Measurements from ENCODE around the gene TM9SF1. TPM values are rescaled to one million over a fixed set of nuclear protein-coding genes. Genes with fewer than 3 reads are reported as not detected.

TM9SF1 gene
- total RNA-seq, 1 experiment from 2014 or later = 31.3 TPM

DNA sequence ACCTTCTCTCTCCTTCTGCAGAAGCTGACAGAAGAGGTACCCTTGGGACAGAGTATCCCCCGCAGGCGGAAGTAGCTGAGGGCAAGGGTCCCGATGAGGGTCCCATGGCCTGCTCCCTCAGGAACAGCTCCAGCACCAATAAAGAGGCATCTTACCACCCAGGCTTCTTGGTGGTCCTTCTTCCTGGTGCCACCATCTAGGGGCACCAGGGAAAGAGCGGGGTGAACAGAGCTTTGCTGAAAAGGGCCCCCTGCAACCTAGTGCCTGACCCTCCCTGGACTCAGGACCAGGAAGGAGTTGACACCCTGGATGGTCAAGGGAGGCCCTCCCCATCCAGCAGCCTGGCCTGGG, 34.8 kb downstream of the TM9SF1 start:
- Histone ChIP-seq H3K4me3 (ENCODE audit: low read length) (no peak overlapping the region), H2AFZ (ENCODE audit: low read length) (no peak overlapping the region), H3K9ac (ENCODE audit: low read length) (no peak overlapping the region), H4K20me1 (ENCODE audit: insufficient read depth, low read depth, low read length) (no peaks in the 10 kb centered on the region), H3K4me2 (ENCODE audit: low read depth, low read length, poor library complexity, severe bottlenecking) (peak overlapping the region; percentile 91), H3K36me3 (ENCODE audit: insufficient read depth, low read length) (peaks cover 55% of the 10 kb centered on the region), H3K9me3 (ENCODE audit: low read length) (no peaks in the 10 kb centered on the region), H3K79me2 (ENCODE audit: low read length) (peaks cover 17% of the 10 kb centered on the region), H3K27me3 (ENCODE audit: low read length) (no peaks in the 10 kb centered on the region), H3K4me1 (ENCODE audit: low read length) (peaks cover 21% of the 10 kb centered on the region), H3K27ac (ENCODE audit: low read length) (peak overlapping the region; percentile 8; the same call in 1 of the 2 replicates), H3K9me2 (replicated peaks; ENCODE audit: insufficient read depth, low read length) (no peaks in the 10 kb centered on the region)
- DNase-seq = no peak

DNA sequence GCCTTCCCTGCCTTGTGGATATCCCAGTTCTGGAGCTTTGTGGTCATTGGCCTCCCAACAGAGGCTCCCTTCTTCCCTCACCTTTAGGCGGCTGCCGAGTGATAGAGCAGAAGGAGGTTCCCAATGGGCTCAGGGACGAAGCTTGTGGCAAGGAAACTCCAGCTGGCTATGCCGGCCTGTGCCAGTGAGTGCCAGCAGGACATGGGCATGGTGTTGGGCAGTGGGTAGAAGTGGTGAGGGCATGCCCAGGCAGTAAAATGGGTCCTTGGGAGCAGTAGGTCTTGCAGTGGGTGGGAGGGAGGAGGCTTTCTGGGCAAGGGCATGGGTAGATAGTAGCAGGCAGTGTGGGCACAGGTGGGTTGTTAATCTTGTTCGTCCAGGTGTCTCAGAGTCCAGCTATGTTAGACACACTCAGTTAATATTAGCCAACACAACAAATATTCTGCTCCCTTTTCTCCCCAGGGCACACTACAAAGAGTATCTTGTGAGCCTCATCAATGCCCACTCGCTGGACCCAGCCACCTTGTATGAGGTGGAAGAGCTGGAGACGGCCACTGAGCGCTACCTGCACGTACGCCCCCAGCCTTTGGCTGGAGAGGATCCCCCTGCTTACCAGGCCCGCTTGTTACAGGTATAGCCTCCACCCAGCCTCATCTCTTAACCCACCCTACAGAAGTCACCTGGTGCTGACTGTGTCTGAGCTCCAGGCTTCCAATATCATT, 35.3 kb downstream of the TM9SF1 start:
- Histone ChIP-seq H4K20me1 (ENCODE audit: insufficient read depth, low read depth, low read length) (no peaks in the 10 kb centered on the region), H3K27ac (ENCODE audit: low read length) (0 out of 2 replicates have a peak overlapping the region, but pooled peaks have one; percentile 8), H3K4me1 (ENCODE audit: low read length) (peaks cover 21% of the 10 kb centered on the region), H3K36me3 (ENCODE audit: insufficient read depth, low read length) (peaks cover 55% of the 10 kb centered on the region), H3K4me3 (ENCODE audit: low read length) (no peak overlapping the region), H3K9ac (ENCODE audit: low read length) (no peak overlapping the region), H3K79me2 (ENCODE audit: low read length) (peaks cover 17% of the 10 kb centered on the region), H3K27me3 (ENCODE audit: low read length) (no peaks in the 10 kb centered on the region), H2AFZ (ENCODE audit: low read length) (no peak overlapping the region), H3K4me2 (ENCODE audit: low read depth, low read length, poor library complexity, severe bottlenecking) (no peak overlapping the region), H3K9me2 (replicated peaks; ENCODE audit: insufficient read depth, low read length) (no peaks in the 10 kb centered on the region), H3K9me3 (ENCODE audit: low read length) (no peaks in the 10 kb centered on the region)
- DNase-seq = no peak

DNA sequence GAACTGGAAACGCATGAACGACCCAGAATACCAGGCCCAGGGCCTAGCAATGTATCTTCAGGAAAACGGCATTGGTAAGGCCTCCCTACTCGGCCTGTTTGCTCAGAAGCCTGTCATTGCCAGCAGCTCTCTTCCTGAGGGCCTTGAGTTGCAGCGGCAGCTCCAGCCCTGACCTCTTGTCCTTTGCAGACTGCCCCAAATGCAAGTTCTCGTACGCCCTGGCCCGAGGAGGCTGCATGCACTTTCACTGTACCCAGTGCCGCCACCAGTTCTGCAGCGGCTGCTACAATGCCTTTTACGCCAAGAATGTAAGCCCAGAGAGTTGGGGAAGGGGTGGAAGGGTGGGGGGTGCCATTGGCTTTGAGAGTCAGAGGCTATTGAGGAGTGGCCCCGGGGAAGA, 37.9 kb downstream of the TM9SF1 start:
- no peaks in the 10 kb centered on the region for H3K9me2 ChIP-seq (replicated peaks; ENCODE audit: insufficient read depth, low read length)
- H3K4me2 ChIP-seq (ENCODE audit: low read depth, low read length, poor library complexity, severe bottlenecking) = no peak overlapping the region
- peaks cover 20% of the 10 kb centered on the region for H3K4me1 ChIP-seq (ENCODE audit: low read length)
- no peaks in the 10 kb centered on the region for H3K27me3 ChIP-seq (ENCODE audit: low read length)
- no peak overlapping the region for H3K27ac ChIP-seq (ENCODE audit: low read length)
- H4K20me1 ChIP-seq (ENCODE audit: insufficient read depth, low read depth, low read length) = no peaks in the 10 kb centered on the region
- peaks cover 40% of the 10 kb centered on the region for H3K36me3 ChIP-seq (ENCODE audit: insufficient read depth, low read length)
- H3K9ac ChIP-seq (ENCODE audit: low read length) = no peak overlapping the region
- no peak overlapping the region for H3K4me3 ChIP-seq (ENCODE audit: low read length)
- no peaks in the 10 kb centered on the region for H3K9me3 ChIP-seq (ENCODE audit: low read length)
- H3K79me2 ChIP-seq (ENCODE audit: low read length) = peaks cover 12% of the 10 kb centered on the region
- DNase-seq = no peak
- H2AFZ ChIP-seq (ENCODE audit: low read length) = no peak overlapping the region

DNA sequence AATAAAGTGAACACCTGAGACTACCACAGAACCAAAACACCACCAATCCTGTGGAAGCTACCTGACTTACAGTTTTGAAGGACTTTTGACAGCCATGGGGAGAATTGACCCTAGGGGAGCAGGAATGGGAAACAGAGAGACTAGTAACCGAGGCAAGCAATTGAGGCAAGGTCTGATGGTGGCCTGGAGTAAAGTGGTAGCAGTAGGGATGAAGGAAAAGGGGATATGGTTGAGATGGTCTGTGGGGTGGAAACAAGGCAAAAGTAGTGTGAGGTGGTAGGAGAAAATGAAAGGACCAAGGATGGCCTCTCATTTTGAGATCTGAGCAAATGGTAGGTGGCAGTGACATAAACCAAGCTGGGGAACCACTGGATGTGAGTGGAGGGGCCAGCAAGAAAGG, 38.4 kb downstream of the TM9SF1 start:
- Histone ChIP-seq H3K9me3 (ENCODE audit: low read length) (no peaks in the 10 kb centered on the region), H3K4me3 (ENCODE audit: low read length) (no peak overlapping the region), H3K27ac (ENCODE audit: low read length) (no peak overlapping the region), H3K9me2 (replicated peaks; ENCODE audit: insufficient read depth, low read length) (no peaks in the 10 kb centered on the region), H4K20me1 (ENCODE audit: insufficient read depth, low read depth, low read length) (no peaks in the 10 kb centered on the region), H3K79me2 (ENCODE audit: low read length) (peaks cover 7% of the 10 kb centered on the region), H3K4me1 (ENCODE audit: low read length) (peaks cover 15% of the 10 kb centered on the region), H3K9ac (ENCODE audit: low read length) (no peak overlapping the region), H2AFZ (ENCODE audit: low read length) (no peak overlapping the region), H3K27me3 (ENCODE audit: low read length) (no peaks in the 10 kb centered on the region), H3K4me2 (ENCODE audit: low read depth, low read length, poor library complexity, severe bottlenecking) (no peak overlapping the region), H3K36me3 (ENCODE audit: insufficient read depth, low read length) (peaks cover 39% of the 10 kb centered on the region)
- no peak for DNase-seq

DNA sequence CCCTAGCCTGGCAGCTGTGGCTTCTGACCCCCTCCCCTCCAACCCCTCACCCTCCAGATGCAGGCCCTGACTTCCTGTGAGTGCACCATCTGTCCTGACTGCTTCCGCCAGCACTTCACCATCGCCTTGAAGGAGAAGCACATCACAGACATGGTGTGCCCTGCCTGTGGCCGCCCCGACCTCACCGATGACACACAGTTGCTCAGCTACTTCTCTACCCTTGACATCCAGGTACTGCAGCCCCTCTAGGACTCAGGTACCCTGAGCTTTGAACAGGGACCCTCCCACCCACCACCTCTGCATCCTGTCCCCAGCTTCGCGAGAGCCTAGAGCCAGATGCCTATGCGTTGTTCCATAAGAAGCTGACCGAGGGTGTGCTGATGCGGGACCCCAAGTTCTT, 40.1 kb downstream of the TM9SF1 start:
- Histone ChIP-seq H3K9me3 (ENCODE audit: low read length) (no peaks in the 10 kb centered on the region), H3K9ac (ENCODE audit: low read length) (no peak overlapping the region), H3K4me3 (ENCODE audit: low read length) (no peak overlapping the region), H2AFZ (ENCODE audit: low read length) (no peak overlapping the region), H3K27ac (ENCODE audit: low read length) (no peak overlapping the region), H3K9me2 (replicated peaks; ENCODE audit: insufficient read depth, low read length) (no peaks in the 10 kb centered on the region), H4K20me1 (ENCODE audit: insufficient read depth, low read depth, low read length) (no peaks in the 10 kb centered on the region), H3K4me2 (ENCODE audit: low read depth, low read length, poor library complexity, severe bottlenecking) (no peak overlapping the region), H3K27me3 (ENCODE audit: low read length) (no peaks in the 10 kb centered on the region), H3K4me1 (ENCODE audit: low read length) (no peaks in the 10 kb centered on the region), H3K36me3 (ENCODE audit: insufficient read depth, low read length) (peaks cover 52% of the 10 kb centered on the region), H3K79me2 (ENCODE audit: low read length) (peaks cover 10% of the 10 kb centered on the region)
- no peak for DNase-seq

DNA sequence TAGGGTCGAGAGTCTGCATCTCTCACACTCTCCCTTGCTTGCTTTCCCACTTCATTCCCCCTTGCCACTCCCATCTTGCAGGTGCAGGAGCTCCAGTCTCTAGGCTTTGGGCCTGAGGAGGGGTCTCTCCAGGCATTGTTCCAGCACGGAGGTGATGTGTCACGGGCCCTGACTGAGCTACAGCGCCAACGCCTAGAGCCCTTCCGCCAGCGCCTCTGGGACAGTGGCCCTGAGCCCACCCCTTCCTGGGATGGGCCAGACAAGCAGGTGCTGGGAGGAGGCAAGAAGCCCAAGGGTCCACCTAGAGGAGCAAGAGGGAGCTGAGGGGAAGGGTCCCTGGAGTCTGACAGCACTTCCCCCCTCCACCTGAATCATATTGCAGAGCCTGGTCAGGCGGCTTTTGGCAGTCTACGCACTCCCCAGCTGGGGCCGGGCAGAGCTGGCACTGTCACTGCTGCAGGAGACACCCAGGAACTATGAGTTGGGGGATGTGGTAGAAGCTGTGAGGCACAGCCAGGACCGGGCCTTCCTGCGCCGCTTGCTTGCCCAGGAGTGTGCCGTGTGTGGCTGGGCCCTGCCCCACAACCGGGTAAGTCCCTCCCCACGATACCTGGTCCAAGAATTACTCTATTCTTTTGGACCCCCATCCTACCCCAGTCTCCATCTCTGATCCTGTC, 43.7 kb downstream of the TM9SF1 start:
- no peak overlapping the region for H3K4me3 ChIP-seq (ENCODE audit: low read length)
- H3K36me3 ChIP-seq (ENCODE audit: insufficient read depth, low read length) = peaks cover 48% of the 10 kb centered on the region
- no peak overlapping the region for H2AFZ ChIP-seq (ENCODE audit: low read length)
- H3K27me3 ChIP-seq (ENCODE audit: low read length) = no peaks in the 10 kb centered on the region
- H4K20me1 ChIP-seq (ENCODE audit: insufficient read depth, low read depth, low read length) = peaks cover 12% of the 10 kb centered on the region
- peaks cover 38% of the 10 kb centered on the region for H3K79me2 ChIP-seq (ENCODE audit: low read length)
- no peak overlapping the region for H3K27ac ChIP-seq (ENCODE audit: low read length)
- no peaks in the 10 kb centered on the region for H3K9me2 ChIP-seq (replicated peaks; ENCODE audit: insufficient read depth, low read length)
- no peaks in the 10 kb centered on the region for H3K9me3 ChIP-seq (ENCODE audit: low read length)
- H3K4me2 ChIP-seq (ENCODE audit: low read depth, low read length, poor library complexity, severe bottlenecking) = no peak overlapping the region
- H3K9ac ChIP-seq (ENCODE audit: low read length) = no peak overlapping the region
- DNase-seq = no peak
- peaks cover 14% of the 10 kb centered on the region for H3K4me1 ChIP-seq (ENCODE audit: low read length)

DNA sequence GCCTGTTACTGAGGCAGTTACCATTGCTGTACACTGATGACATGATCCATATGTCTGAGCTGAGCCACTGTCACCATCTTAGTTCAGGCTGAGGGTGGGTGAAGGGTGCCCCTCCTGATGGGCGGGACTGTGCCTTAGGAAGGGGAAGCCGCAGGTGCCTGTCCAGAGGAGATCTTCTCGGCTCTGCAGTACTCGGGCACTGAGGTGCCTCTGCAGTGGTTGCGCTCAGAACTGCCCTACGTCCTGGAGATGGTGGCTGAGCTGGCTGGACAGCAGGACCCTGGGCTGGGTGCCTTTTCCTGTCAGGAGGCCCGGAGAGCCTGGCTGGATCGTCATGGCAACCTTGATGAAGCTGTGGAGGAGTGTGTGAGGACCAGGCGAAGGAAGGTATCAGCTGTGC, 44.2 kb downstream of the TM9SF1 start:
- Histone ChIP-seq H3K4me2 (ENCODE audit: low read depth, low read length, poor library complexity, severe bottlenecking) (no peak overlapping the region), H3K4me3 (ENCODE audit: low read length) (no peak overlapping the region), H3K9ac (ENCODE audit: low read length) (no peak overlapping the region), H3K79me2 (ENCODE audit: low read length) (peaks cover 42% of the 10 kb centered on the region), H3K4me1 (ENCODE audit: low read length) (peaks cover 14% of the 10 kb centered on the region), H3K27me3 (ENCODE audit: low read length) (no peaks in the 10 kb centered on the region), H2AFZ (ENCODE audit: low read length) (no peak overlapping the region), H3K36me3 (ENCODE audit: insufficient read depth, low read length) (peaks cover 48% of the 10 kb centered on the region), H4K20me1 (ENCODE audit: insufficient read depth, low read depth, low read length) (peaks cover 12% of the 10 kb centered on the region), H3K9me3 (ENCODE audit: low read length) (no peaks in the 10 kb centered on the region), H3K9me2 (replicated peaks; ENCODE audit: insufficient read depth, low read length) (no peaks in the 10 kb centered on the region), H3K27ac (ENCODE audit: low read length) (no peak overlapping the region)
- no peak for DNase-seq

DNA sequence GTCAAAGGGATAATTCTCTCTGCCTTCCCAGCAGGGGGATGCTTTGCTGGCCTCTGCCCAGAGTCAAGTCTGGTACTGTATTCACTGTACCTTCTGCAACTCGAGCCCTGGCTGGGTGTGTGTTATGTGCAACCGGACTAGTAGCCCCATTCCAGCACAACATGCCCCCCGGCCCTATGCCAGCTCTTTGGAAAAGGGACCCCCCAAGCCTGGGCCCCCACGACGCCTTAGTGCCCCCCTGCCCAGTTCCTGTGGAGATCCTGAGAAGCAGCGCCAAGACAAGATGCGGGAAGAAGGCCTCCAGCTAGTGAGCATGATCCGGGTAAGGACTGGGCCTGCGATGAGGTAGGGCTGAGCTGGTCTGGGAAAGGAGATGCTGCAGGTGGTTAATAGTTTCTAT, 44.7 kb downstream of the TM9SF1 start:
- Histone ChIP-seq H3K27me3 (ENCODE audit: low read length) (no peaks in the 10 kb centered on the region), H3K79me2 (ENCODE audit: low read length) (peaks cover 46% of the 10 kb centered on the region), H3K4me1 (ENCODE audit: low read length) (peaks cover 17% of the 10 kb centered on the region), H3K36me3 (ENCODE audit: insufficient read depth, low read length) (peaks cover 43% of the 10 kb centered on the region), H3K27ac (ENCODE audit: low read length) (no peak overlapping the region), H3K4me2 (ENCODE audit: low read depth, low read length, poor library complexity, severe bottlenecking) (no peak overlapping the region), H3K4me3 (ENCODE audit: low read length) (no peak overlapping the region), H3K9me3 (ENCODE audit: low read length) (no peaks in the 10 kb centered on the region), H2AFZ (ENCODE audit: low read length) (no peak overlapping the region), H3K9me2 (replicated peaks; ENCODE audit: insufficient read depth, low read length) (no peaks in the 10 kb centered on the region), H4K20me1 (ENCODE audit: insufficient read depth, low read depth, low read length) (peaks cover 12% of the 10 kb centered on the region), H3K9ac (ENCODE audit: low read length) (no peak overlapping the region)
- DNase-seq = peak; percentile 35
